ENCODE results near the gene HTATIP2. TPM values are rescaled to one million over a fixed set of nuclear protein-coding genes. Genes with fewer than 3 reads are reported as not detected.

Gene HTATIP2
- 48.3 and 53.9 TPM in 2 replicates for total RNA-seq

DNA sequence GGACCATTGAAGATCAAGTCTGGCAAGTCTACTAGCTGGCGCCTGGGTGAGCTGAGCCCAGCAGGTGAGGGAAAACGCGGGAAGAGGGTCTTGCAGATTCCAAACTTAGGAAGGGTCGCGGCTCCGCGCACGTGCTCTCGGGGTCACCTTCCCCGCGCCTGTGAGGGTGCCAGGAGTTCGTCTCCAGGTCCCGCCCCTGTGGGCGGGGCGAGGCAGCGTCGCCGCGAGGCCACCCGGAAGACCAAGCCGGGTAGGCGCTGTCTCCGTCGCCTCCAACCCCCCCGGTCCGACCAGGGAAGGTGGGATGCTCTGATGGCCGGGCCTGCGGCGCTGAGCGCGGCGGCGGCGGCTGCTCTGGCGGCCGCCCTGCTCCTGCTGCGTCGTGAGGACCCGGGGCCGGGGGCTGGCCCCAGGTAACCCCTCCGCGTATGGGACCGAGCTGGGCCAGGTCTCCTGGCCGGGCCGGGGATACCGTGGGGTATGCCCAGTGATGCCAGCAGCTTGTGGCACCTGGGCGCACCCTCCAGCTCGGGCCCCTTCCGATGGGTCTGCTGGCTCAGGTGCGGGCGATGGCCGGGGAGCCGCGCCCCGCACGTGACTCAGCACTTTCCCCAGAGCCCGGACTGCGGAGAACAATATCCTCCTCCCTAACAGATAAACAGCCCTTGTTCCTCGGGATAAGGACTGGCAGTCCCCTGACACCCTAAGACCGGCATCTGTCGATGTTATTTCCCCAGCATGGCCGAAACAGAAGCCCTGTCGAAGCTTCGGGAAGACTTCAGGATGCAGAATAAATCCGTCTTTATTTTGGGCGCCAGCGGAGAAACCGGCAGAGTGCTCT, at the start of gene HTATIP2:
Gene HTATIP2, plus strand, starts transcription at position 215 of the 841 bp plus-strand sequence. Its CDS starts 524 bp downstream, at position 739.
- Mint-ChIP-seq H3K27me3 (no peaks in the 10 kb centered on the region), H3K9me3 (peaks cover 13% of the 10 kb centered on the region), H3K4me3 (peak within 1 kb of the TSS; percentile 87), H3K27ac (peak within 1 kb of the TSS; percentile 91), H3K36me3 (ENCODE audit: low read depth) (peaks cover 34% of the 10 kb centered on the region), H3K4me1 (peaks cover 60% of the 10 kb centered on the region)
- DNase-seq = peak; percentile 94
- intact Hi-C loops (cut with micrococcal nuclease) = loop anchor here (1.0 kb wide), 1 partner anchor 24 kb away; the partner anchor contains the start of gene PRMT3

DNA sequence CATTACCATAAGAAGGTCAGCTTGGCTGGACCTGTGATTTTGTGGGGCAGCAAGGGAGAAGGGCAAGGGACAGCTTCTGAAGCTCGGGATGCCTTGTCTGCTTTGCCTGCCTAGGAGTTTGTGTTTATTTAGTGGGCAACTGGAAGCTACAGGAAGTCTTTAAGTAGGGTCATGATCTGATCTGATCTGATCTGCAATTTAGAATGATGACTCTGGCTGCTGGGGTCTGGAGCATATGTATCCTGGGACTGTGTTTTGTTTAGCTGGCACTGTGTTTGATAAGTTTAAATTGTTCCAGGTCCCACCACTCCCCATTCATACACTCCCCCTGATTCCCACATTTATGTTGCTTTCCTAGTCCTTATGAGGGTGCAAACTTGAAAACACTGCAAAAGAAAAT, 47.7 kb upstream of the HTATIP2 start:
- intact Hi-C loops (cut with micrococcal nuclease) = no loop called here
- no peaks in the 10 kb centered on the region for H3K9me3 Mint-ChIP-seq
- H3K36me3 Mint-ChIP-seq (ENCODE audit: low read depth) = no peaks in the 10 kb centered on the region
- no peaks in the 10 kb centered on the region for H3K4me1 Mint-ChIP-seq
- peaks cover 7% of the 10 kb centered on the region for H3K27me3 Mint-ChIP-seq
- DNase-seq = no peak
- H3K4me3 Mint-ChIP-seq = no peak overlapping the region
- H3K27ac Mint-ChIP-seq = no peak overlapping the region

- Mint-ChIP-seq H3K4me1 (no peaks in the 10 kb centered on the region), H3K4me3 (no peak overlapping the region), H3K36me3 (ENCODE audit: low read depth) (no peaks in the 10 kb centered on the region), H3K27me3 (peaks cover 3% of the 10 kb centered on the region), H3K27ac (no peak overlapping the region), H3K9me3 (no peaks in the 10 kb centered on the region)
- intact Hi-C loops (cut with micrococcal nuclease) = no loop called here
- DNase-seq = no peak
These were observed 42.3 kb upstream of the HTATIP2 start for GRCh38 chr11:20321177-20321576.

- Mint-ChIP-seq H3K4me3 (no peak overlapping the region), H3K27ac (no peak overlapping the region), H3K4me1 (no peaks in the 10 kb centered on the region), H3K27me3 (peaks cover 8% of the 10 kb centered on the region), H3K9me3 (no peaks in the 10 kb centered on the region), H3K36me3 (ENCODE audit: low read depth) (no peaks in the 10 kb centered on the region)
- intact Hi-C loops (cut with micrococcal nuclease) = no loop called here
- DNase-seq = no peak
These were observed 36.1 kb upstream of the HTATIP2 start for GRCh38 chr11:20327377-20327935.

GRCh38 chr11:20336056-20336455, 27.5 kb upstream of the HTATIP2 start:
- H3K4me3 Mint-ChIP-seq = no peak overlapping the region
- no peaks in the 10 kb centered on the region for H3K36me3 Mint-ChIP-seq (ENCODE audit: low read depth)
- H3K4me1 Mint-ChIP-seq = no peaks in the 10 kb centered on the region
- peaks cover 47% of the 10 kb centered on the region for H3K27me3 Mint-ChIP-seq
- no peaks in the 10 kb centered on the region for H3K9me3 Mint-ChIP-seq
- intact Hi-C loops (cut with micrococcal nuclease) = loop anchor here (5.0 kb wide), 1 partner anchor 204 kb away; no protein-coding TSS in a partner anchor
- no peak for DNase-seq
- no peak overlapping the region for H3K27ac Mint-ChIP-seq

DNA sequence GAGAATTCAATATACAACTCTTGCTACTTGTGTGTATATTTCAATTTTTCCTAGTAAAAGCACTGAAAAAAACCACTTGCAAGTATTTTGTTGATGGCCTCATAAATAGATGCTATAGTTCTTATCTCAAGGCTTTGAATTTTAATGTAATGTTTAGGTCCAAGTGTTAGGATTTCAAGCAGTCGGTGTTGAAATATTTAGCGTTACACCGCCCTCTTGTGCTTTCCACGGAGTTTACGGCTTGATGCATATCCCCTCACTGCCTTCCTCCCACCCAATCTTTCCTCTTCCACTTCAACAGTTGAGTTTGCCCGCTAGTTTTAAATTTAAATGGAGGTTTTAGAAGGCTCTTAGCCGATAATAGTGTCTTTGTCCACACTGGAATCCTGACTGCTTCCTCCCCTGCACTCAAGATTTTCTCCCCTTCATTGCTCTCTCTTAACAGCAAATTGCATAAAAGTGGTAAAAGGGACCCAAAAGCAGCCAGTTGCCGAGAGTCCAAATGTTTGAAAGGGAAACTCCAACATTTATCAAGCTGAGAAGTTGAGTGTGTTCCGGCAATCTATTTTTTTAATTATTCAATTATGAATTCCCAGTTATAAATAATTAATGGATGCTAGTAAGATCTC, 25.9 kb upstream of the HTATIP2 start:
- Mint-ChIP-seq H3K27ac (no peak overlapping the region), H3K36me3 (ENCODE audit: low read depth) (no peaks in the 10 kb centered on the region), H3K27me3 (peaks cover 52% of the 10 kb centered on the region), H3K4me3 (no peak overlapping the region), H3K4me1 (no peaks in the 10 kb centered on the region), H3K9me3 (no peaks in the 10 kb centered on the region)
- no peak for DNase-seq
- intact Hi-C loops (cut with micrococcal nuclease) = loop anchor here (5.0 kb wide), 1 partner anchor 205 kb away; no protein-coding TSS in a partner anchor

DNA sequence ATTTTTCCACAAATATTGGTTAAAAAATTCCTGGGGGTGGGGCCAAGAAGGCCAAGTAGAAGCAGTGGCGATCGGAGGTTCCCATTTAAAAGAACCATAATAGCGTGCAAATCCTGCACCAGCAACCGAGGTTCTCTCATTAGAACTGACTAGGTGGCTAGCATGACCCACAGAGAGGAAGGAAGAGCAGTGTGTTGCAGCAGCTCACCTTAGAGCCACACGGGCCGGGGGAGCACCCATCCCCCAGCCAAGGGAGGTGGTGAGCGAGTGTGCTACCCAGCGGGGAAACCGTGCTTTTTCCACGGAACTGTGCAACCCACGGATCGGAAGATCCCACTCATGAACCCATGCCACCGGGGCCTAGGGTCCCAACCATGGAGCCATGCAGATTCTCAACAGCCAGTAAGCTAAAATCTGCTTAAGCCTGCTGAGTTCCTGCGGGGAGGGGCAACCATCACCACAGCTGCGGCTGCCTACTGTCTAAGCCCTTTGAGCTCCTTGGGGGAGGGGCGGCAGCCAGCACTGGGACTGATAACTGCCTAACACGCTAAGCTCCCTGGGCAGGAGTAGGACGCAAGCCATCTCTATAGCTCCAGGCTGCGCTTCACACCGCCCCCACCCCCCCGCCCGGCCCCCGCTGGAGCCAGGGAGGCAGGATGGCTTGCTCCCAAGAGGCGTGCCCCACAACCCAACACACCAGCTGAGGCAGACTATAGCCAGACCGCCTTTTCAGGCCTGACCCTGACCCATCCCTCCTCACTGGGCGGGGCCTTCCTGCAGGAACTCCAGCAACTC, 21.0 kb upstream of the HTATIP2 start:
- H3K4me3 Mint-ChIP-seq = no peak overlapping the region
- H3K4me1 Mint-ChIP-seq = no peaks in the 10 kb centered on the region
- intact Hi-C loops (cut with micrococcal nuclease) = no loop called here
- no peaks in the 10 kb centered on the region for H3K36me3 Mint-ChIP-seq (ENCODE audit: low read depth)
- peaks cover 64% of the 10 kb centered on the region for H3K27me3 Mint-ChIP-seq
- H3K9me3 Mint-ChIP-seq = no peaks in the 10 kb centered on the region
- no peak for DNase-seq
- no peak overlapping the region for H3K27ac Mint-ChIP-seq

GRCh38 chr11:20351136-20351535, 12.4 kb upstream of the HTATIP2 start:
- Mint-ChIP-seq H3K9me3 (no peaks in the 10 kb centered on the region), H3K4me1 (peaks cover 8% of the 10 kb centered on the region), H3K36me3 (ENCODE audit: low read depth) (no peaks in the 10 kb centered on the region), H3K4me3 (no peak overlapping the region), H3K27me3 (peaks cover 25% of the 10 kb centered on the region), H3K27ac (no peak overlapping the region)
- intact Hi-C loops (cut with micrococcal nuclease) = loop anchor here (10.0 kb wide), 1 partner anchor 396 kb away; no protein-coding TSS in a partner anchor
- DNase-seq = no peak

DNA sequence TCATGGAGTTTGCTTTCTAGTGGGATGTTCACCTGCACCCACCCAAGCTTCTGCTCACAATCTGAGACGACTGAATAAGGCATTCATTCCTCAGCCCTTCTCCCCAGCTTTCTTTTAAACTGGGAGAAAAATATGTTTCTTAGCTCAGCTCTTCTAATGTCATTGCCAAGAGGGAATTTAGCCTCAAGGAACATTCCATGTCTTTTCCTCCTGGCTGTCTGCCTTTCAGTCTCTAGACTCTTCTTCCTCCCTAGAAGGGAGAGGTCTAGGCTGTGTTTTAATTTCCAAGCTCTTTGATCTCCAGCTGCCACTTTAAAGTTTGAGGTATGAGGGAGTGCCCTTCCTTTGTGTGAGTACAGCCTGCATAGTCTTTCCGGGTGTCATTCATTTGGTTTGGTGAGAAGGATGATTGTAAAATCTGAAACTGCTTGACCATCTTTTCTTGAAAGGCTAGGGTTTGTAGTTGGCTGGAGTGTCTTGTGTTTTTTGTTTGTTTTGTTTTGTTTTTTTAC, 11.7 kb upstream of the HTATIP2 start:
- intact Hi-C loops (cut with micrococcal nuclease) = loop anchor here (10.0 kb wide), 1 partner anchor 397 kb away; no protein-coding TSS in a partner anchor
- Mint-ChIP-seq H3K9me3 (no peaks in the 10 kb centered on the region), H3K4me1 (peaks cover 8% of the 10 kb centered on the region), H3K27ac (no peak overlapping the region), H3K27me3 (peaks cover 18% of the 10 kb centered on the region), H3K36me3 (ENCODE audit: low read depth) (no peaks in the 10 kb centered on the region), H3K4me3 (no peak overlapping the region)
- no peak for DNase-seq

GRCh38 chr11:20353829-20354434, 9.6 kb upstream of the HTATIP2 start:
- Mint-ChIP-seq H3K27me3 (peaks cover 8% of the 10 kb centered on the region), H3K4me1 (peaks cover 8% of the 10 kb centered on the region), H3K27ac (no peak overlapping the region), H3K4me3 (no peak overlapping the region), H3K9me3 (no peaks in the 10 kb centered on the region), H3K36me3 (ENCODE audit: low read depth) (no peaks in the 10 kb centered on the region)
- DNase-seq = peak; percentile 75
- intact Hi-C loops (cut with micrococcal nuclease) = loop anchor here (1.0 to 10.0 kb wide), 2 partner anchors 226 to 399 kb away; no protein-coding TSS in a partner anchor

- Mint-ChIP-seq H3K4me1 (peaks cover 12% of the 10 kb centered on the region), H3K27me3 (peaks cover 6% of the 10 kb centered on the region), H3K36me3 (ENCODE audit: low read depth) (no peaks in the 10 kb centered on the region), H3K9me3 (peaks cover 10% of the 10 kb centered on the region), H3K27ac (no peak overlapping the region), H3K4me3 (no peak overlapping the region)
- DNase-seq = peak; percentile 78
- intact Hi-C loops (cut with micrococcal nuclease) = loop anchor here (1.0 to 10.0 kb wide), 2 partner anchors 223 to 401 kb away; no protein-coding TSS in a partner anchor
These were observed 8.0 kb upstream of the HTATIP2 start for GRCh38 chr11:20355221-20356219.

DNA sequence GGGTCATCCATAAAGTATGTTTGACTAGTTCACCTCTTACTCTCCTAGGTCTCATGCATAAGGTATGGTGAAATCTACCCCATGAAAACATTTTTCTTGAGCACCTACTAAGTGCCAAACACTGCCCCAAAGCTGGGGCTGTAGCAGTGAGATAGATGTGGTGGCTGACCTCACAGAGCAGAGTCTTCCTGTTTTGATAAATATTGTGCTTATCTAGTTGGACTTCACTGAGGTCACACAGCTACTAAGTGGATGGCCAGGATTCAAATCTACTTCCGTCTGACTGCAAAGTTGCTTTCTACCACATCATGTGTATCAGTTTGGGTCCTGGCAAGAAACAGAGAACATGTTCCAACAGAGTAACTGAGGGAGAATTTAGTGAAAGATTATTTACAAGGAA, 6.4 kb upstream of the HTATIP2 start:
- H3K27me3 Mint-ChIP-seq = peaks cover 3% of the 10 kb centered on the region
- H3K36me3 Mint-ChIP-seq (ENCODE audit: low read depth) = no peaks in the 10 kb centered on the region
- no peak overlapping the region for H3K27ac Mint-ChIP-seq
- H3K4me3 Mint-ChIP-seq = no peak overlapping the region
- no peak for DNase-seq
- H3K9me3 Mint-ChIP-seq = peaks cover 13% of the 10 kb centered on the region
- H3K4me1 Mint-ChIP-seq = peaks cover 14% of the 10 kb centered on the region
- intact Hi-C loops (cut with micrococcal nuclease) = loop anchor here (10.0 kb wide), 1 partner anchor 402 kb away; no protein-coding TSS in a partner anchor
